Vagina (tissue), 2 donors: Measurements from ENCODE around the gene LRRC45. TPM values are rescaled to one million over a fixed set of nuclear protein-coding genes. Genes with fewer than 3 reads are reported as not detected.

ENCODE experiments used
- DNase-seq, 2 donors: peaks; one replicate each; pipeline ENCODE4 v3.0.0-alpha.2; 2017; ENCODE audit errors: extremely low spot score in 2 of 2
- H3K27ac ChIP-seq: fragments of 200-600 bp; sonication (generic); one replicate; pipeline ENCODE4 v1.5.1; 2019
- H3K27me3 ChIP-seq: fragments of 200-600 bp; sonication (generic); one replicate; pipeline ENCODE4 v1.5.1; 2019
- H3K36me3 ChIP-seq, 2 donors: fragments of 200-600 bp; sonication (generic); one replicate each; pipeline ENCODE4 v1.5.1; 2017 to 2019
- H3K4me1 ChIP-seq: fragments of 200-600 bp; sonication (generic); one replicate; pipeline ENCODE4 v1.5.1; 2019
- H3K4me3 ChIP-seq, 2 donors: fragments of 200-600 bp; sonication (generic); 1 replicate in 1 of 2; 2 replicates in 1 of 2; pipeline ENCODE4 v1.5.1; 2016 to 2019
- H3K9me3 ChIP-seq: fragments of 200-600 bp; sonication (generic); one replicate; pipeline ENCODE4 v1.5.1; 2019
- CTCF ChIP-seq, 3 experiments: fragments of 450-650 bp in 2 of 3; fragments of 200-600 bp in 1 of 3; sonication (generic) in 1 of 3; IDR thresholded peaks; one replicate each; pipeline ENCODE4 v1.5.1; 2017 to 2019; ENCODE audit warnings: antibody characterized with exemption in 3 of 3, mild to moderate bottlenecking in 2 of 3, moderate library complexity in 2 of 3
- POLR2A ChIP-seq, 2 donors: fragments of 450-650 bp; IDR thresholded peaks; one replicate each; pipeline ENCODE4 v1.6.1; 2017; ENCODE audit warnings: antibody characterized with exemption in 2 of 2, mild to moderate bottlenecking in 2 of 2, moderate library complexity in 2 of 2
- POLR2AphosphoS5 ChIP-seq, 2 donors: sonication (generic); formaldehyde crosslinking; IDR thresholded peaks; one replicate each; pipeline ENCODE4 v1.9.0; 2017; ENCODE audit warnings: antibody characterized with exemption in 2 of 2, mild to moderate bottlenecking in 2 of 2, low read depth in 1 of 2; ENCODE audit not compliant: insufficient read depth in 1 of 2
- intact Hi-C: fragments of 100-400 bp; cut with DNase I; formaldehyde crosslinking; loops from one replicate; pipeline ENCODE4 v1.15.1; 2023
- total RNA-seq: library from RNA; depleted of rRNA; stranded (reverse); fragments of >200 nt; gene quantifications from one replicate; pipeline ENCODE4 v1.2.3, GENCODE V29; 2016

LRRC45 gene
- 14.0 TPM for total RNA-seq

DNA sequence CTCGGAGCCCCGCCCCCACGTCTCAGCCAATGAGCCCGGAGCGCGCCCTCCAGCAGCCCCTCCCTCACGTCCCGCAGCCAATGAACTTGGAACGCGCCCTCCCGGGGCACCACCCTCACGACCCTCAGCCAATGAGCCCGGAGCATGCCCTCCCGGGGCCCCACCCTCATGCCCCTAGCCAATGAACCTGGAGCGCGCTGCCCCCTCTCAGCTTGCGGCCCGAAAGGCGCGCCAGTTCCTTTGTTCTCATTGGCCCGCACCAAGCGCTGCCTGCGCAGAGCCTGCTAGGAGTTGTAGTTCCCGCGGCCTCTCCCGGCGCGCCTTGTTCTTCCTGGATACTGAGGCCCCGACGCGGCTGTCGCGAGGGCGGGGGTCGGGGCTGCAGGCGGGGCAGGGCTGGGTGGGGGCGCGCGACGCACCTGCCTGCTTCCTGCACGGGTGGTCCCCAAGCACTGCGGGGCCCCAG is at the start of gene LRRC45:
Gene LRRC45, plus strand, starts transcription at position 325 of the 466 bp plus-strand sequence. CDS start 339 bp downstream, outside the sequence.
- TF ChIP-seq POLR2AphosphoS5 (IDR thresholded peaks at IDR 0.05; ENCODE audit: insufficient read depth in 1 of 2, low read depth in 1 of 2) (peak in 1 of 2 donors; percentile 87), CTCF (IDR thresholded peaks at IDR 0.05) (no peak), POLR2A (IDR thresholded peaks at IDR 0.05) (no peak)
- Histone ChIP-seq H3K27me3 (no peaks in the 10 kb centered on the region), H3K4me1 (peaks cover 48% of the 10 kb centered on the region), H3K27ac (peak within 1 kb of the TSS; percentile 54), H3K9me3 (no peaks in the 10 kb centered on the region), H3K4me3 (peak within 1 kb of the TSS; percentile 82 to 84), H3K36me3 (no peaks in the 10 kb centered on the region)
- intact Hi-C loops, result loop anchor here (2.0 to 5.0 kb wide), 2 partner anchors 46 to 66 kb away; partner anchors contain the start of gene ASPSCR1
- peak; percentile 99 to 100 for DNase-seq

DNA sequence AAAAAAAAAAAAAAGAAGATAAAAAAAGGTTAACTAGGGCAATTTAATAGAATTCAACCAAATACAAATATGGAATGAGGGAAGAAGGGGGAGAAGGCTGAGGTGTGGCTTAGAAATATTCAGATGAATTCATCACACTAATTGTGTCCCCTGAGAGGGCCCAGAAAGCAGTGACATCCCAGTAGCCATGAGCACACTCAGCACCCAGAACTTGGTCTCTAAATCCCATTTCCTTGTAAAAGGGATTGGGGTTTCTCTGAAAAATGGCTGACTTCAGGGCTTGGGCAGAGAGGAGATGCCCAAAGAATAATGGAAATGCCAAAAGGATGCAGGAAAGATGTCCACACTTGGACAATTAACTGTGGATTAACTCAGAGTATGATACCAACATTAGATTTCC is 49.7 kb upstream of the LRRC45 start:
- Histone ChIP-seq H3K4me3 (no peak overlapping the region), H3K9me3 (no peaks in the 10 kb centered on the region), H3K27ac (no peak overlapping the region), H3K36me3 (no peaks in the 10 kb centered on the region), H3K27me3 (no peaks in the 10 kb centered on the region), H3K4me1 (peaks cover 19% of the 10 kb centered on the region)
- no peak for DNase-seq
- intact Hi-C loops, result no loop called here
- TF ChIP-seq POLR2A (IDR thresholded peaks at IDR 0.05) (no peak), CTCF (IDR thresholded peaks at IDR 0.05) (no peak), POLR2AphosphoS5 (IDR thresholded peaks at IDR 0.05; ENCODE audit: insufficient read depth in 1 of 2, low read depth in 1 of 2) (no peak)

- Histone ChIP-seq H3K4me1 (peaks cover 17% of the 10 kb centered on the region), H3K4me3 (peak overlapping the region; percentile 66 to 72), H3K27me3 (no peaks in the 10 kb centered on the region), H3K9me3 (no peaks in the 10 kb centered on the region), H3K27ac (peak overlapping the region; percentile 84), H3K36me3 (no peaks in the 10 kb centered on the region)
- no peak for DNase-seq
- intact Hi-C loops, result loop anchor here (5.0 kb wide), 1 partner anchor 46 kb away; the partner anchor contains the start of genes CENPX and LRRC45
- no peak for TF ChIP-seq CTCF (IDR thresholded peaks at IDR 0.05)
- no peak for TF ChIP-seq POLR2AphosphoS5 (IDR thresholded peaks at IDR 0.05; ENCODE audit: insufficient read depth in 1 of 2, low read depth in 1 of 2)
- no peak for TF ChIP-seq POLR2A (IDR thresholded peaks at IDR 0.05)
Observed at GRCh38 chr17:81976332-81977210, 46.5 kb upstream of the LRRC45 start.

- peaks cover 17% of the 10 kb centered on the region for H3K4me1 ChIP-seq
- H3K36me3 ChIP-seq, result no peaks in the 10 kb centered on the region
- no peak for TF ChIP-seq POLR2AphosphoS5 (IDR thresholded peaks at IDR 0.05; ENCODE audit: insufficient read depth in 1 of 2, low read depth in 1 of 2)
- TF ChIP-seq POLR2A (IDR thresholded peaks at IDR 0.05), result peak in 1 of 2 donors; percentile 64
- peak within 1 kb of the TSS; percentile 84 for H3K27ac ChIP-seq
- DNase-seq, result no peak
- intact Hi-C loops, result loop anchor here (5.0 kb wide), 1 partner anchor 45 kb away; the partner anchor contains the start of genes CENPX and LRRC45
- H3K9me3 ChIP-seq, result no peaks in the 10 kb centered on the region
- H3K27me3 ChIP-seq, result no peaks in the 10 kb centered on the region
- H3K4me3 ChIP-seq, result peak within 1 kb of the TSS; percentile 66 to 72
Observed at GRCh38 chr17:81977211-81977808, 45.8 kb upstream of the LRRC45 start, which contains the start of gene ASPSCR1. TSS of gene ASPSCR1 (plus strand) at chr17:81977629. CDS start at chr17:81977647, 18 bp downstream.
